GM12878 (cell line): Measurements from ENCODE around the gene POLR3E. TPM values are rescaled to one million over a fixed set of nuclear protein-coding genes. Genes with fewer than 3 reads are reported as not detected.
A peak's percentile ranks its signal among the peaks of the same experiment; 100 is the strongest.

Experiments used
- CUX1 ChIP-seq: IDR thresholded peaks from 2 replicates; pipeline ENCODE4 v1.6.1; 2012; ENCODE audit warnings: improper control_type of control experiment, low read depth, low read length; ENCODE audit not compliant: insufficient replicate concordance
- MTA2 ChIP-seq: fragments of 450-650 bp; IDR thresholded peaks from 2 replicates; pipeline ENCODE4 v1.6.1; 2016; ENCODE audit warnings: low read depth, mild to moderate bottlenecking, moderate library complexity
- NBN ChIP-seq: fragments of 450-650 bp; IDR thresholded peaks from 2 replicates; pipeline ENCODE4 v1.6.1; 2016
- POLR2AphosphoS2 ChIP-seq: IDR thresholded peaks from 2 replicates; pipeline ENCODE4 v1.6.1; 2011; ENCODE audit warnings: low read depth, mild to moderate bottlenecking, low read length, improper control_type of control experiment, moderate library complexity
- POLR2AphosphoS5 ChIP-seq: IDR thresholded peaks from 2 replicates; pipeline ENCODE4 v1.6.1; 2011; ENCODE audit warnings: mild to moderate bottlenecking, low read length, inconsistent platforms
- polyA plus RNA-seq, 11 experiments: library from polyadenylated mRNA; depleted of rRNA in 4 of 11; unstranded in 6 of 11; stranded (reverse) in 5 of 11; fragments of >200 nt; fragmentation: Nextera tagmentation in 4 of 11; fragmentation: Illumina TruSeq in 1 of 11; extraction: Ambion mirVana in 4 of 11; extraction: Trizol in 1 of 11; gene quantifications; 1 replicate in 1 of 11; 2 replicates in 10 of 11; pipeline versions ENCODE4 v1.2.1 to v1.2.3, GENCODE V29; 2011 to 2016; ENCODE audit warnings: inconsistent platforms in 2 of 11, missing spikeins in 2 of 11, low read depth in 1 of 11
- total RNA-seq, 4 experiments: library from RNA; depleted of rRNA in 3 of 4; stranded (reverse); fragments of >200 nt in 3 of 4; fragmentation: Illumina TruSeq in 1 of 4; extraction: Trizol in 1 of 4; gene quantifications; 2 replicates each; pipeline versions ENCODE4 v1.2.1 to v1.2.3, GENCODE V29; 2013 to 2021

The POLR3E gene
- total and polyA plus RNA-seq, 10 of the 15 experiments (the other 5 are each of a cell fraction or from before 2014, with no cell fraction given), result 11.1 to 79.5 (median 39.7) TPM

GRCh38 chr16:22296225-22297113 lies 740 bp upstream of the POLR3E start (continued):
- TF ChIP-seq CUX1 (peak; percentile 68), POLR2AphosphoS5 (no peak), POLR2AphosphoS2 (no peak), MTA2 (no peak), NBN (no peak)
- TF ChIP-seq, all 136 proteins: peak for 6
